ENCODE results near the gene PFN3. TPM values are rescaled to one million over a fixed set of nuclear protein-coding genes. Genes with fewer than 3 reads are reported as not detected.

Gene PFN3
- total RNA-seq, 1 donor from 2014 or later = not detected

DNA sequence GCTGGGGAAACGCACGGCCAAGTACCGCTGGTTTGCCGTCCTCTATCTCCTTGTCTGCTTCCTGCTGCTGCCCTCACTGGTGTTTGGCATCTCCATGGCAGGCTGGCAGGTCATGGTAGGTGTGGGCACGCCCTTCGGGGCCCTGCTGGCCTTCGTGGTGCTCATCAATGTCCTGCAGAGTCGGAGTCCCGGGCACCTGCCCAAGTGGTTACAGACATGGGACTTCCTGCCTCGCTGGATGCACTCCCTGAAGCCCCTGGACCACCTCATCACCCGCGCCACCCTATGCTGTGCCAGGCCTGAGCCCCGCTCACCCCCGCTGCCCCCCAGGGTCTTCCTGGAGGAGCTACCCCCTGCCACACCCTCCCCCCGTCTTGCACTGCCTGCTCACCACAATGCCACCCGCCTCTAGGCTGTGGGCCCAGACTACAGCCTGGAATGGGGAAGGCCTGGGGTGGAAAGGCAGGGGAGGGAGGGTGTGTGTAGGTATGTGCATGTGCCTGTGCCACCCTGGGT lies 2.5 kb downstream of the PFN3 start:
- H3K27me3 ChIP-seq = peaks cover 11% of the 10 kb centered on the region
- peaks cover 21% of the 10 kb centered on the region for H3K4me1 ChIP-seq
- H3K36me3 ChIP-seq = no peaks in the 10 kb centered on the region
- no peak overlapping the region for H3K27ac ChIP-seq
- TF ChIP-seq POLR2A (IDR thresholded peaks at IDR 0.05) = no peak
- TF ChIP-seq, protein P1, sequence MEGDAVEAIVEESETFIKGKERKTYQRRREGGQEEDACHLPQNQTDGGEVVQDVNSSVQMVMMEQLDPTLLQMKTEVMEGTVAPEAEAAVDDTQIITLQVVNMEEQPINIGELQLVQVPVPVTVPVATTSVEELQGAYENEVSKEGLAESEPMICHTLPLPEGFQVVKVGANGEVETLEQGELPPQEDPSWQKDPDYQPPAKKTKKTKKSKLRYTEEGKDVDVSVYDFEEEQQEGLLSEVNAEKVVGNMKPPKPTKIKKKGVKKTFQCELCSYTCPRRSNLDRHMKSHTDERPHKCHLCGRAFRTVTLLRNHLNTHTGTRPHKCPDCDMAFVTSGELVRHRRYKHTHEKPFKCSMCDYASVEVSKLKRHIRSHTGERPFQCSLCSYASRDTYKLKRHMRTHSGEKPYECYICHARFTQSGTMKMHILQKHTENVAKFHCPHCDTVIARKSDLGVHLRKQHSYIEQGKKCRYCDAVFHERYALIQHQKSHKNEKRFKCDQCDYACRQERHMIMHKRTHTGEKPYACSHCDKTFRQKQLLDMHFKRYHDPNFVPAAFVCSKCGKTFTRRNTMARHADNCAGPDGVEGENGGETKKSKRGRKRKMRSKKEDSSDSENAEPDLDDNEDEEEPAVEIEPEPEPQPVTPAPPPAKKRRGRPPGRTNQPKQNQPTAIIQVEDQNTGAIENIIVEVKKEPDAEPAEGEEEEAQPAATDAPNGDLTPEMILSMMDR (IDR thresholded peaks at IDR 0.05) = no peak
- TF ChIP-seq POLR2AphosphoS5 (IDR thresholded peaks at IDR 0.05; ENCODE audit: insufficient read depth in 1 of 2, low read depth in 1 of 2) = no peak
- no peak overlapping the region for H3K4me3 ChIP-seq
- no peak for DNase-seq (ENCODE audit: extremely low spot score in 2 of 2)
- no peaks in the 10 kb centered on the region for H3K9me3 ChIP-seq
- intact Hi-C loops (cut with DNase I) = no loop called here

DNA sequence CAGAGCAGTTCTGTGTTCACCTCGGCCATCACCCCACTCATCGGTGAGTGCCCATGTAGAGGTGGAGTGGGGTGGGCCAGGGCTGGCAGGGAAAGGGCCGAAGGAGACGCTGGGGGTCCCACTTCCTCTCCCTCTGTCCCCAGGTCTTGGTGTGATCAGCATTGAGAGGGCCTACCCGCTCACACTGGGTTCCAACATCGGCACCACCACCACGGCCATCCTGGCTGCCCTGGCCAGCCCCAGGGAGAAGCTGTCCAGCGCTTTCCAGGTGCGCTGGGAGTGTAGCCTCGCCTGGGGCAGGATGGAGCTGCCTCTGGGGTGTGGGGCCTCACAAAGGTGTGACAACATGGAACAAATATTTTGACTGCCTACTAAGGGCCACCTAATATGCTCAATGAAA lies 3.7 kb downstream of the PFN3 start:
- H3K27ac ChIP-seq = no peak overlapping the region
- H3K4me1 ChIP-seq = peaks cover 11% of the 10 kb centered on the region
- H3K9me3 ChIP-seq = no peaks in the 10 kb centered on the region
- no peak overlapping the region for H3K4me3 ChIP-seq
- intact Hi-C loops (cut with DNase I) = no loop called here
- no peaks in the 10 kb centered on the region for H3K36me3 ChIP-seq
- TF ChIP-seq, protein P1 (IDR thresholded peaks at IDR 0.05) = no peak
- TF ChIP-seq POLR2A (IDR thresholded peaks at IDR 0.05) (no peak), POLR2AphosphoS5 (IDR thresholded peaks at IDR 0.05; ENCODE audit: insufficient read depth in 1 of 2, low read depth in 1 of 2) (no peak)
- peaks cover 11% of the 10 kb centered on the region for H3K27me3 ChIP-seq
- DNase-seq (ENCODE audit: extremely low spot score in 2 of 2) = no peak

DNA sequence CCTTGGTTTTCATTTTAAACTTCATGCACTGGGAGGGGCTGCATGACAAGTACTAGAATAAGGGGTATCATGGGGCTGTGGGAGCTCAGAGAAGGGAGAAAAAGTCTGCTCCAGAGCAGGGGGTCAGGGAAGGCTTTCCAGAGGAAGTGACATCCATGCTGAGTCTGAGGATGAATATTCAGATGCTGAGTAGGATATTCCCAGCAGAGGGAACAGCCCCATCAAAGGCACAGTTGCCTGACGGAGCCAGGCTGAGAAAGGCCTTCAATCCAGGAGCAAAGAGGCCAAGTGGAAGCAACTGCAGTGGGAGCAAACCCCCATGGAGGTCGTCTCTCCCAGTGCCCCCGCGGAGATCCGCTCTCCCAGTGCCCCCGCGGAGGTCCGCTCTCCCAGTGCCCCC lies 4.4 kb downstream of the PFN3 start:
- H3K9me3 ChIP-seq = no peaks in the 10 kb centered on the region
- intact Hi-C loops (cut with DNase I) = no loop called here
- TF ChIP-seq, protein P1 (IDR thresholded peaks at IDR 0.05) = no peak
- no peak for TF ChIP-seq POLR2AphosphoS5 (IDR thresholded peaks at IDR 0.05; ENCODE audit: insufficient read depth in 1 of 2, low read depth in 1 of 2)
- TF ChIP-seq POLR2A (IDR thresholded peaks at IDR 0.05) = no peak
- no peak overlapping the region for H3K4me3 ChIP-seq
- H3K36me3 ChIP-seq = no peaks in the 10 kb centered on the region
- peaks cover 11% of the 10 kb centered on the region for H3K4me1 ChIP-seq
- no peak for DNase-seq (ENCODE audit: extremely low spot score in 2 of 2)
- no peak overlapping the region for H3K27ac ChIP-seq
- peaks cover 11% of the 10 kb centered on the region for H3K27me3 ChIP-seq

DNA sequence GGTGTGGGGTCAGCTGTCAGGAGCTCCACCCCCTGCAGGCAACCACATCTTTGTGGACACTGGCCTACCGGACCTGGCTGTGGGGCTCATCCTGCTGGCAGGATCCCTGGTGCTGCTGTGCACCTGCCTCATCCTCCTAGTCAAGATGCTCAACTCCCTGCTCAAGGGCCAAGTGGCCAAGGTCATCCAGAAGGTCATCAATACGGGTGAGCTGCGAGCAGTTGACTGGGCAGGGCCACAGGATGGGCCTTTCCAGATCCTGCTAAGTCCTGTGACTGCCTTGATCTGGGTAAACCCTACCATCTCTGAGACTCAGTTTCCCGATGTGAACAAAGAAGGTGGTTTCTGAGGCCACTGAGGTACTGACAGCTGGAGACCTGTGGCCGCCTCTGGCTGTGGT lies 6.5 kb downstream of the PFN3 start:
- H3K27me3 ChIP-seq = no peaks in the 10 kb centered on the region

DNA sequence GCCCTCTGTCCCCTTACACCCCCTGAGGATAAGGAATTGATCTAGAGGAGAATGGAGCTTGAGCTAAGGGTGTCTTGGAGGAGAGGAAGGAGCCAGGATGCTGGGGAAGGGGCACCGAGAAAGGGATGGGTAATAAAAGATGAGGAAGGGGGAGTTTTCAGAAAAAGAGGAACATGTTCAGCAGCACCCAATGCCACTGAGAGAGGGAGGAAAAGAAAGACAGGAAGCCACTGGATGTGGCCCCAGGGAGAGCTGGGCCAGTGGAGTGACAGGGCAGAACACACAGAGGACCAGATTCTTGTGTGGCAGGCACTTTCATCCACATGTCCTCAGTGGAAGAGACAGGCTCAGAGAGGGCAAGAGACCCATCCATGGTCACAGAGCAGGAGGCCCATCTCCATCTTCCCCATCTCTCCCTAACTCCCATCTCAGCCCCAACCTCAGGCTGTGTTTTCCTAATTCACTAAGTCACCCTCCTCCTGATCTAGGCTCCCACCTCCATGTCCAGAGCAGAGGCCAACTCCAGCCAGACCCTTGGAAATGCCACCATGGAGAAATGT lies 7.2 kb downstream of the PFN3 start:
- Histone ChIP-seq H3K36me3 (no peaks in the 10 kb centered on the region), H3K4me1 (peaks cover 22% of the 10 kb centered on the region), H3K27ac (no peak overlapping the region), H3K9me3 (no peaks in the 10 kb centered on the region), H3K27me3 (no peaks in the 10 kb centered on the region), H3K4me3 (no peak overlapping the region)
- no peak for DNase-seq (ENCODE audit: extremely low spot score in 2 of 2)
- no peak for TF ChIP-seq POLR2AphosphoS5 (IDR thresholded peaks at IDR 0.05; ENCODE audit: insufficient read depth in 1 of 2, low read depth in 1 of 2)
- TF ChIP-seq, protein P1 (IDR thresholded peaks at IDR 0.05) = no peak
- intact Hi-C loops (cut with DNase I) = no loop called here

More for the DNA sequence above, 6.5 kb downstream of the PFN3 start:
- H3K4me1 ChIP-seq = peaks cover 15% of the 10 kb centered on the region
- no peak for DNase-seq (ENCODE audit: extremely low spot score in 2 of 2)
- H3K27ac ChIP-seq = no peak overlapping the region
- TF ChIP-seq, protein P1 (IDR thresholded peaks at IDR 0.05) = no peak
- TF ChIP-seq POLR2AphosphoS5 (IDR thresholded peaks at IDR 0.05; ENCODE audit: insufficient read depth in 1 of 2, low read depth in 1 of 2) (no peak), POLR2A (IDR thresholded peaks at IDR 0.05) (no peak)
- no peaks in the 10 kb centered on the region for H3K36me3 ChIP-seq
- no peak overlapping the region for H3K4me3 ChIP-seq
- no peaks in the 10 kb centered on the region for H3K9me3 ChIP-seq
- intact Hi-C loops (cut with DNase I) = no loop called here

All from vagina (tissue), 2 donors.